Kidney tubule cell (primary cell): ENCODE measurements around the gene CAB39L.
"Not testable (repeated sequence)": the region's sequence is repeated elsewhere in the genome, so short reads cannot be mapped to it uniquely, and the experiment has no call there.

Source experiments
- DNase-seq: peaks from one replicate; pipeline ENCODE4 v3.0.0-alpha.2; 2018; ENCODE audit warnings: low spot score

The CAB39L gene

GRCh38 chr13:49347650-49348385 is 96.0 kb downstream of the CAB39L start:
- no peak for DNase-seq

- DNase-seq: no peak
Observed at GRCh38 chr13:49346460-49346859, 97.4 kb downstream of the CAB39L start.

GRCh38 chr13:49343731-49344130 is 100.1 kb downstream of the CAB39L start:
- no peak for DNase-seq

GRCh38 chr13:49343255-49343654 is 100.6 kb downstream of the CAB39L start:
- DNase-seq: no peak

- no peak for DNase-seq
Observed at GRCh38 chr13:49342454-49342853, 101.4 kb downstream of the CAB39L start.

- DNase-seq: no peak
Observed at GRCh38 chr13:49341941-49342340, 101.9 kb downstream of the CAB39L start.

GRCh38 chr13:49341517-49341916 is 102.3 kb downstream of the CAB39L start:
- DNase-seq: no peak

GRCh38 chr13:49340161-49340560 is 103.7 kb downstream of the CAB39L start:
- no peak for DNase-seq

GRCh38 chr13:49336655-49337054 is 107.2 kb downstream of the CAB39L start:
- no peak for DNase-seq

- DNase-seq: no peak
Observed at GRCh38 chr13:49330546-49330864, 113.4 kb downstream of the CAB39L start.

GRCh38 chr13:49329831-49330545 is 113.9 kb downstream of the CAB39L start:
- no peak for DNase-seq

- DNase-seq: not testable (repeated sequence)
Observed at GRCh38 chr13:49327145-49327544, 116.7 kb downstream of the CAB39L start.

GRCh38 chr13:49326222-49326917 is 117.5 kb downstream of the CAB39L start:
- peak; percentile 15 for DNase-seq

GRCh38 chr13:49323344-49323743 is 120.5 kb downstream of the CAB39L start:
- DNase-seq: no peak

GRCh38 chr13:49322702-49323101 is 121.2 kb downstream of the CAB39L start:
- no peak for DNase-seq

GRCh38 chr13:49320975-49321374 is 122.9 kb downstream of the CAB39L start:
- no peak for DNase-seq

- no peak for DNase-seq
Observed at GRCh38 chr13:49319951-49320350, 123.9 kb downstream of the CAB39L start.

GRCh38 chr13:49319551-49319950 is 124.3 kb downstream of the CAB39L start:
- no peak for DNase-seq

- no peak for DNase-seq
Observed at GRCh38 chr13:49315756-49316482, 127.9 kb downstream of the CAB39L start.

- peak; percentile 43 for DNase-seq
Observed at GRCh38 chr13:49315036-49315565, 128.8 kb downstream of the CAB39L start.

GRCh38 chr13:49314344-49314882 is 129.5 kb downstream of the CAB39L start:
- DNase-seq: peak; percentile 69

GRCh38 chr13:49311816-49312215 is 132.0 kb downstream of the CAB39L start:
- no peak for DNase-seq
